Lung (tissue), 12 donors: ENCODE measurements around the gene DOCK3. TPM values are rescaled to one million over a fixed set of nuclear protein-coding genes. Genes with fewer than 3 reads are reported as not detected.

Experiments
- ATAC-seq: fragments of 200-7000 bp; cut with Tn5 transposase; one replicate; pipeline ENCODE4 v1.9.1; 2020; ENCODE audit warnings: moderate number of reproducible peaks; ENCODE audit not compliant: insufficient read depth, low FRiP score
- DNase-seq, 3 donors: peaks; one replicate each; pipeline ENCODE4 v3.0.0-alpha.2; 2013 to 2017
- H3K27ac ChIP-seq, 2 donors: one replicate each; pipeline ENCODE4 v1.5.1; 2013; ENCODE audit warnings: mild to moderate bottlenecking in 2 of 2, moderate library complexity in 2 of 2, control low read depth in 1 of 2, inconsistent platforms in 1 of 2, low read depth in 1 of 2, low read length in 1 of 2
- H3K27me3 ChIP-seq, 3 donors: one replicate each; pipeline ENCODE4 v1.5.1; 2013; ENCODE audit warnings: low read length in 2 of 3; ENCODE audit not compliant: control insufficient read depth in 3 of 3, insufficient read depth in 3 of 3
- H3K36me3 ChIP-seq, 4 donors: one replicate each; pipeline ENCODE4 v1.5.1; 2013; ENCODE audit warnings: low read length in 4 of 4, mild to moderate bottlenecking in 1 of 4, moderate library complexity in 1 of 4; ENCODE audit not compliant: control insufficient read depth in 4 of 4, insufficient read depth in 4 of 4
- H3K4me1 ChIP-seq, 5 donors: one replicate each; pipeline ENCODE4 v1.5.1; 2013; ENCODE audit warnings: low read length in 5 of 5, mild to moderate bottlenecking in 2 of 5, moderate library complexity in 1 of 5; ENCODE audit not compliant: control insufficient read depth in 5 of 5, insufficient read depth in 5 of 5
- H3K4me3 ChIP-seq: one replicate; pipeline ENCODE4 v1.5.1; 2013; ENCODE audit warnings: mild to moderate bottlenecking, control low read depth, moderate library complexity
- H3K9ac ChIP-seq, 2 donors: one replicate each; pipeline ENCODE4 v1.5.1; 2013; ENCODE audit warnings: low read length in 2 of 2, control low read depth in 1 of 2; ENCODE audit not compliant: insufficient read depth in 1 of 2
- H3K9me3 ChIP-seq, 4 donors: one replicate each; pipeline ENCODE4 v1.5.1; 2013; ENCODE audit warnings: low read length in 3 of 4, mild to moderate bottlenecking in 1 of 4, moderate library complexity in 1 of 4; ENCODE audit not compliant: control insufficient read depth in 4 of 4, insufficient read depth in 3 of 4
- WGBS, 2 donors: extraction: QIAGEN DNeasy Blood & Tissue Kit; methylation state at CpG; one replicate each; pipeline ENCODE4 v1.1.7; 2013; 5-methylcytosine and 5-hydroxymethylcytosine counted together
- polyA plus RNA-seq, 2 donors: library from polyadenylated mRNA; stranded (reverse); fragments of 200-250 nt; gene quantifications; one replicate each; pipeline ENCODE4 v1.2.1, GENCODE V29; 2013
- total RNA-seq, 2 donors: library from RNA; depleted of rRNA in 1 of 2; stranded (reverse); fragments of >200 nt in 1 of 2; gene quantifications; one replicate each; pipeline ENCODE4 v1.2.1, GENCODE V29; 2014 to 2021
- TF ChIP-seq, protein P1 (sequence below): IDR thresholded peaks from 2 replicates; pipeline ENCODE4 v1.5.1; 2012; ENCODE audit warnings: mild to moderate bottlenecking; ENCODE audit errors: control extremely low read depth, extremely low read depth
- donor health status: control.
- donor health status: control.
- donor health status: Bipolar disorder and iron deficiency.
- donor health status: healthy.
- donor health status: DM: yes; HTN: yes; CAD: no.

Gene DOCK3
- total and polyA plus RNA-seq, 4 donors, result 0.06 to 1.4 (median 0.34) TPM

DNA sequence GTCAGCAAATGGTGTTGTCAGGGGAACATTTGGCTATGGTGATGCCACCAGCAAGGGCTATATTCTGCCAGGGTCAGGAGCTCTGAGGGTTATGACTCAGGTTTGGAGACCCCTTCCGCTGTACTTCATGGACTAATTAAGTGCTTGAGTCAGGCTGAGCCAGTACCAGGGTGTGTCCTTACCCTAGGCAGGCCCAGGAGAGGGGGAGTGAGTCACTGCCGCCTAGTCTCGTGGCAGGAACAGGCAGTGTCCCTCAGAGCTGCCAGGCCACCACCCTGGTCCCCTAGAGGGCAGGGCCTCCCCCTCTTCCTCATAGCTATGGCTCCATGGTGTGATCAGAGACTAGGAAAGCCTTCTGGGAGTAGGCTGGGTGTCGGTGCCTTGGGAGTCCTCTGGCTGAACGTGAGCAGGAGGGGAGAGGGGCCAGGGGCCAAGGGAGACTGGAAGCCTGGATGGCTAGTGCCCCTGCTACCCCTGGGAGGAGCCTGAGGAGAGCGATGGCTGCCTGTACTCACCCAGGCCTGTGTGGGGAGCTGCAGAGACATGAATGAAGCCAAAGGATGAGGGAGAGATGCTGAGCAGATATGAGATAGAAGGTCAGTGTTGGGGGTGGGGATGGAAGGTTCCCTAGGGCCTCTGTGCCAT is 47.2 kb upstream of the DOCK3 start:
- peak overlapping the region; percentile 62 to 83 for H3K27ac ChIP-seq
- TF ChIP-seq, protein P1, sequence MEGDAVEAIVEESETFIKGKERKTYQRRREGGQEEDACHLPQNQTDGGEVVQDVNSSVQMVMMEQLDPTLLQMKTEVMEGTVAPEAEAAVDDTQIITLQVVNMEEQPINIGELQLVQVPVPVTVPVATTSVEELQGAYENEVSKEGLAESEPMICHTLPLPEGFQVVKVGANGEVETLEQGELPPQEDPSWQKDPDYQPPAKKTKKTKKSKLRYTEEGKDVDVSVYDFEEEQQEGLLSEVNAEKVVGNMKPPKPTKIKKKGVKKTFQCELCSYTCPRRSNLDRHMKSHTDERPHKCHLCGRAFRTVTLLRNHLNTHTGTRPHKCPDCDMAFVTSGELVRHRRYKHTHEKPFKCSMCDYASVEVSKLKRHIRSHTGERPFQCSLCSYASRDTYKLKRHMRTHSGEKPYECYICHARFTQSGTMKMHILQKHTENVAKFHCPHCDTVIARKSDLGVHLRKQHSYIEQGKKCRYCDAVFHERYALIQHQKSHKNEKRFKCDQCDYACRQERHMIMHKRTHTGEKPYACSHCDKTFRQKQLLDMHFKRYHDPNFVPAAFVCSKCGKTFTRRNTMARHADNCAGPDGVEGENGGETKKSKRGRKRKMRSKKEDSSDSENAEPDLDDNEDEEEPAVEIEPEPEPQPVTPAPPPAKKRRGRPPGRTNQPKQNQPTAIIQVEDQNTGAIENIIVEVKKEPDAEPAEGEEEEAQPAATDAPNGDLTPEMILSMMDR, result no peak
- ATAC-seq (peak; percentile 87), DNase-seq (no peak)
- H3K4me1 ChIP-seq, result peaks cover 0 to 43% (median 15%) of the 10 kb centered on the region in 5 donors
- peaks cover 0 to 9% (median 2%) of the 10 kb centered on the region in 4 donors for H3K36me3 ChIP-seq
- H3K9ac ChIP-seq, result no peak overlapping the region
- 53 to 58% methylated on average over 6 of the region's 6 CpGs for WGBS, 2 donors
- H3K9me3 ChIP-seq, result no peaks in the 10 kb centered on the region
- H3K27me3 ChIP-seq, result no peaks in the 10 kb centered on the region
- no peak overlapping the region for H3K4me3 ChIP-seq

DNA sequence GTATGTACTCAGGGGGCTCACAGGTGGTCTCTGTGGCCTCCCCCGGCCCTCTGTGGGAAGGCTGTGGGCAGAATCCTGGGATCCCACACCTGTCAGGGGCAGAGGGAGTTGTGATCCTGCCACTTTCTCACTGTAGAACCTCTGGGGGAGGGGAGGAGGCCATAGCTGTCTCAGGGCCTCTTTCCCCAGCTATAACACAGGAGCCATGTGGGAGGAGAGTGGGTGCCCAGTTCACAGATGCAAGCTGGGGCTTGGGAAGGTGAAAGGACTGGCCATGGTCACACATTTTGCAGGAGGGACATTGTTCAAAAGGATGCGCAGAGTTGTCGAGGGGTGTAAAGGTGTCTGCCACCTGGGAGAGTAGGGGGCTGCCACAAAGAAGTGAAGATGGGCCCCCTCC is 46.1 kb upstream of the DOCK3 start:
- Histone ChIP-seq H3K36me3 (peaks cover 0 to 5% (median 2%) of the 10 kb centered on the region in 4 donors), H3K9me3 (no peaks in the 10 kb centered on the region), H3K27me3 (no peaks in the 10 kb centered on the region), H3K27ac (peak overlapping the region in 1 of 2 donors; percentile 63), H3K4me3 (no peak overlapping the region), H3K4me1 (peaks cover 0 to 37% (median 19%) of the 10 kb centered on the region in 5 donors), H3K9ac (no peak overlapping the region)
- 94 to 95% methylated on average over 3 of the region's 3 CpGs for WGBS, 2 donors
- no peak for DNase-seq
- TF ChIP-seq, protein P1, result no peak
- no peak for ATAC-seq

DNA sequence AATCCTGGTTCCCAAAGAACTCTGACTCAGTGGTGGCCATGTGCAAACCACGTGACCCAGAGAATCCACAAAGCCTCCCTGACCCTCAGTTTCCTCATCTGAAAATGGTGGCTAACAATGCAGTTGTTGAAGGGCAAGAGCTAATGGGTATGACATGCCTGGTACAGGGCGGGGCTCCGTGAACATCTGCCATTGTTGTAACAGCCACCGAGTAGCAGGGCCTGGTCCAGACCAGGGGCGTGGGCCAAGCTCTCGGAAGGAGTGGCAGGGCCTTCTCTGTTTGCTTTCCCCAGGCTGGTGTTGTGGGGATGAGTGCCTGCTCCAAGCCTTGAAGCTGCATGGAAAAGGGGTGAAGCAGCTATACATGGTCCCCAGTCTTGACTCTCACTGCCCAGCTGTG is 44.3 kb upstream of the DOCK3 start:
- DNase-seq (no peak), ATAC-seq (no peak)
- H3K27ac ChIP-seq, result peak overlapping the region in 1 of 2 donors; percentile 42
- H3K9ac ChIP-seq, result no peak overlapping the region
- H3K4me3 ChIP-seq, result no peak overlapping the region
- WGBS, 2 donors, result 85 to 87% methylated on average over 6 of the region's 6 CpGs
- H3K9me3 ChIP-seq, result no peaks in the 10 kb centered on the region
- TF ChIP-seq, protein P1, result no peak
- no peaks in the 10 kb centered on the region for H3K27me3 ChIP-seq
- H3K4me1 ChIP-seq, result peaks cover 0 to 30% (median 5%) of the 10 kb centered on the region in 5 donors
- H3K36me3 ChIP-seq, result peaks cover 0 to 5% (median 2%) of the 10 kb centered on the region in 4 donors
